HG02759 (cell line): ENCODE results near the gene PCDHA12.
"Not testable (repeated sequence)": the region's sequence is repeated elsewhere in the genome, so short reads cannot be mapped to it uniquely, and the experiment has no call there.

Experiments
- ATAC-seq: cut with Tn5 transposase; IDR thresholded peaks from one replicate; pipeline ENCODE4 v1.9.1; 2021; ENCODE audit warnings: mild to moderate bottlenecking, moderate library complexity; ENCODE audit not compliant: unreplicated experiment

Gene PCDHA12, protein sequence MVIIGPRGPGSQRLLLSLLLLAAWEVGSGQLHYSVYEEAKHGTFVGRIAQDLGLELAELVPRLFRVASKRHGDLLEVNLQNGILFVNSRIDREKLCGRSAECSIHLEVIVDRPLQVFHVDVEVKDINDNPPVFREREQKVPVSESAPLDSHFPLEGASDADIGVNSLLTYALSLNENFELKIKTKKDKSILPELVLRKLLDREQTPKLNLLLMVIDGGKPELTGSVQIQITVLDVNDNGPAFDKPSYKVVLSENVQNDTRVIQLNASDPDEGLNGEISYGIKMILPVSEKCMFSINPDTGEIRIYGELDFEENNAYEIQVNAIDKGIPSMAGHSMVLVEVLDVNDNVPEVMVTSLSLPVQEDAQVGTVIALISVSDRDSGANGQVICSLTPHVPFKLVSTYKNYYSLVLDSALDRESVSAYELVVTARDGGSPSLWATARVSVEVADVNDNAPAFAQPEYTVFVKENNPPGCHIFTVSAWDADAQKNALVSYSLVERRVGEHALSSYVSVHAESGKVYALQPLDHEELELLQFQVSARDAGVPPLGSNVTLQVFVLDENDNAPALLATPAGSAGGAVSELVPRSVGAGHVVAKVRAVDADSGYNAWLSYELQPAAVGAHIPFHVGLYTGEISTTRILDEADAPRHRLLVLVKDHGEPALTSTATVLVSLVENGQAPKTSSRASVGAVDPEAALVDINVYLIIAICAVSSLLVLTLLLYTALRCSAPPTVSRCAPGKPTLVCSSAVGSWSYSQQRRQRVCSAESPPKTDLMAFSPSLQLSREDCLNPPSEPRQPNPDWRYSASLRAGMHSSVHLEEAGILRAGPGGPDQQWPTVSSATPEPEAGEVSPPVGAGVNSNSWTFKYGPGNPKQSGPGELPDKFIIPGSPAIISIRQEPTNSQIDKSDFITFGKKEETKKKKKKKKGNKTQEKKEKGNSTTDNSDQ

DNA sequence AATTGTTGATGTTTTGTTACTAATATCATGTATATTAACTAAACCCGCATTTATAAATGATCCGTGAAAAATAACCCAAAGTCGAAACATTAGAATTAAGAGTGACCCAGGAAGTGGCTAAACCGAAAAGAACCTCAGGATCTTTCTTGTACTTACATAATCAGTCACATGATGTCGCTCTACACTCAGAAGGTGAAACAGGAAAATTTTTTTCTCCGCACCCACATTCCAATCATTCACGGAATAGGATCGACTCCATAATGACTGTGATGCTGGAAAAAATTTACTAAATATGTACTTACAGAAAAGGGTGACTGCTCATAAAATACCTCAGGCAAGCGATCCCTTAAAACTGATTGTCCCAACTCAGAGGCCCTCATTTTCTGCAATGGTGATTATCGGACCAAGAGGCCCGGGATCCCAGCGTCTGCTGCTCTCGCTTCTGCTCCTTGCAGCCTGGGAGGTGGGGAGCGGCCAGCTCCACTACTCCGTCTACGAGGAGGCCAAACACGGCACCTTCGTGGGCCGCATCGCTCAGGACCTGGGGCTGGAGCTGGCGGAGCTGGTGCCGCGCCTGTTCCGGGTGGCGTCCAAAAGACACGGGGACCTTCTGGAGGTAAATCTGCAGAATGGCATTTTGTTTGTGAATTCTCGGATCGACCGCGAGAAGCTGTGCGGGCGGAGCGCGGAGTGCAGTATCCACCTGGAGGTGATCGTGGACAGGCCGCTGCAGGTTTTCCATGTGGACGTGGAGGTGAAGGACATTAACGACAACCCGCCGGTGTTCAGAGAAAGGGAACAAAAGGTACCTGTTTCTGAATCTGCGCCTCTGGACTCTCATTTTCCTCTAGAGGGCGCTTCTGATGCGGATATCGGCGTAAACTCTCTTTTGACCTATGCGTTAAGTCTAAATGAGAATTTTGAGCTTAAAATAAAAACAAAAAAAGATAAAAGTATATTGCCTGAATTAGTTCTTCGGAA is at the start of gene PCDHA12:
Gene PCDHA12 (plus strand): TSS at position 224 of the 981 bp plus-strand sequence. CDS start 165 bp downstream, at position 389.
- no peak for ATAC-seq

- no peak for ATAC-seq
Observed at GRCh38 chr5:140827704-140828361, 47.3 kb upstream of the PCDHA12 start, which contains the start of gene PCDHA6. PCDHA6 (plus strand) TSS chr5:140827960; CDS start chr5:140828092, 132 bp downstream.

GRCh38 chr5:140828362-140828737 is 46.8 kb upstream of the PCDHA12 start:
- ATAC-seq: no peak

- not testable (repeated sequence) for ATAC-seq
Observed at GRCh38 chr5:140829511-140830501, 45.3 kb upstream of the PCDHA12 start.

GRCh38 chr5:140833993-140834392 is 41.1 kb upstream of the PCDHA12 start, which contains the start of gene PCDHA7:
PCDHA7 (plus strand) TSS chr5:140834269; CDS start chr5:140834384, 115 bp downstream.
- ATAC-seq: no peak

GRCh38 chr5:140834439-140835008 is 40.6 kb upstream of the PCDHA12 start:
- ATAC-seq: not testable (repeated sequence)

DNA sequence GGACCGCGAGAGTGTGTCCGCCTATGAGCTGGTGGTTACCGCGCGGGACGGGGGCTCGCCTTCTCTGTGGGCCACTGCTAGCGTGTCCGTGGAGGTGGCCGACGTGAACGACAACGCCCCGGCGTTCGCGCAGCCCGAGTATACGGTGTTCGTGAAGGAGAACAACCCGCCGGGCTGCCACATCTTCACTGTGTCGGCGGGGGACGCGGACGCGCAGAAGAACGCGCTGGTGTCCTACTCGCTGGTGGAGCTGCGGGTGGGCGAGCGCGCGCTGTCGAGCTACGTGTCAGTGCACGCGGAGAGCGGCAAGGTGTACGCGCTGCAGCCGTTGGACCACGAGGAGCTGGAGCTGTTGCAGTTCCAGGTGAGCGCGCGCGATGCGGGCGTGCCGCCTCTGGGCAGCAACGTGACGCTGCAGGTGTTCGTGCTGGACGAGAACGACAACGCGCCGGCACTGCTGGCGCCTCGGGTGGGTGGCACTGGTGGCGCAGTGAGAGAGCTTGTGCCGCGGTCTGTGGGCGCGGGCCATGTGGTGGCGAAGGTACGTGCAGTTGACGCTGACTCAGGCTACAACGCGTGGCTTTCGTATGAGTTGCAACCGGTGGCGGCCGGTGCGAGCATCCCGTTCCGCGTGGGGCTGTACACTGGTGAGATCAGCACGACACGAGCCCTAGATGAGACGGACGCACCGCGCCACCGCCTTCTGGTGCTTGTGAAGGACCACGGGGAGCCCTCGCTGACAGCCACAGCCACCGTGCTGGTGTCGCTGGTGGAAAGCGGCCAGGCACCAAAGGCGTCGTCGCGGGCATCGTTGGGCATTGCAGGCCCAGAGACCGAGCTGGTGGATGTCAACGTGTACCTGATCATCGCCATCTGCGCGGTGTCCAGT is 39.2 kb upstream of the PCDHA12 start:
- ATAC-seq: no peak

- no peak for ATAC-seq
Observed at GRCh38 chr5:140840978-140841962, 33.8 kb upstream of the PCDHA12 start, which contains the start of gene PCDHA8. PCDHA8 (plus strand) TSS chr5:140841187; CDS start chr5:140841322, 135 bp downstream.

GRCh38 chr5:140842798-140843733 is 32.0 kb upstream of the PCDHA12 start:
- ATAC-seq: no peak

DNA sequence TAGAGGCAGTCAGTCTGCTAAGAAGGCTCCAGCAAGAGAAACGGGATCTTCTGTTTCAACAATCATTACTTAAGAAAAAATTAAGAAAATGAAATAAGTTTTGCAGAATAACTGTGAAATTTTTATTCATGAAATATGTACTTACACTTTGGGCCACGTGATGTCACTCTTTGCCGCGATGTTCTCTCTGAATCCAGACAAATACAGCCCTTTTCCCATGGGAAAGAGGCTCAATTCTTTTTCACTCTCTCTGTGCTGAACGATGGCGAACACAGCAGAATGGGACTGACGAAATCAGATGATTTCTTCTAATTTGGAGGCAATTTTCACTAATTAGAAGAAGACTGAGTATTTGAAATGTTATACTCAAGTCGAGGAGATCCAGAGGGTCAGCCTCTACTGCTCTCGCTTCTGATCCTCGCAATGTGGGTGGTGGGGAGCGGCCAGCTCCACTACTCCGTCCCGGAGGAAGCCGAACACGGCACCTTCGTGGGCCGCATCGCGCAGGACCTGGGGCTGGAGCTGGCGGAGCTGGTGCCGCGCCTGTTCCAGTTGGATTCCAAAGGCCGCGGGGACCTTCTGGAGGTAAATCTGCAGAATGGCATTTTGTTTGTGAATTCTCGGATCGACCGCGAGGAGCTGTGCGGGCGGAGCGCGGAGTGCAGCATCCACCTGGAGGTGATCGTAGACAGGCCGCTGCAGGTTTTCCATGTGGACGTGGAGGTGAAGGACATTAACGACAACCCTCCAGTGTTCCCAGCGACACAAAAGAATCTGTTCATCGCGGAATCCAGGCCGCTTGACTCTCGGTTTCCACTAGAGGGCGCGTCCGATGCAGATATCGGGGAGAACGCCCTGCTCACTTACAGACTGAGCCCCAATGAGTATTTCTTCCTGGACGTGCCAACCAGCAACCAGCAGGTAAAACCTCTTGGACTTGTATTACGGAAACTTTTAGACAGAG is 26.7 kb upstream of the PCDHA12 start, which contains the start of gene PCDHA9:
Gene PCDHA9 (plus strand): TSS at position 244 of the 964 bp plus-strand sequence. CDS start 114 bp downstream, at position 358.
- ATAC-seq: not testable (repeated sequence)

DNA sequence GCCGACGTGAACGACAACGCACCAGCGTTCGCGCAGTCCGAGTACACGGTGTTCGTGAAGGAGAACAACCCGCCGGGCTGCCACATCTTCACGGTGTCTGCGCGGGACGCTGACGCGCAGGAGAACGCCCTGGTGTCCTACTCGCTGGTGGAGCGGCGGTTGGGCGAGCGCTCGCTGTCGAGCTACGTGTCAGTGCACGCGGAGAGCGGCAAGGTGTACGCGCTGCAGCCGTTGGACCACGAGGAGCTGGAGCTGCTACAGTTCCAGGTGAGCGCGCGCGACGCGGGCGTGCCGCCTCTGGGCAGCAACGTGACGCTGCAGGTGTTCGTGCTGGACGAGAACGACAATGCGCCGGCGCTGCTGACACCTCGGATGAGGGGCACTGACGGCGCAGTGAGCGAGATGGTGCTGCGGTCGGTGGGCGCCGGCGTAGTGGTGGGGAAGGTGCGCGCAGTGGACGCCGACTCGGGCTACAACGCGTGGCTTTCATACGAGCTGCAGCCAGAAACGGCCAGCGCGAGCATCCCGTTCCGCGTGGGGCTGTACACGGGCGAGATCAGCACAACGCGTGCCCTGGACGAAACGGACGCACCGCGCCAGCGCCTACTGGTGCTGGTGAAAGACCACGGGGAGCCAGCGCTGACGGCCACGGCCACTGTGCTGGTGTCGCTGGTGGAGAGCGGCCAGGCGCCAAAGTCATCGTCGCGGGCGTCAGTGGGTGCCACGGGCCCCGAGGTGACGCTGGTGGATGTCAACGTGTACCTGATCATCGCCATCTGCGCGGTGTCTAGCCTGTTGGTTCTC is 25.1 kb upstream of the PCDHA12 start:
- not testable (repeated sequence) for ATAC-seq
